ENCODE measurements around the gene CADM2.

GRCh38 chr3:84965141-84965540 lies 6.4 kb downstream of the CADM2 start:
- TF ChIP-seq POLR2A (IDR thresholded peaks at IDR 0.05; ENCODE audit: low read length) (no peak), GATA1 (IDR thresholded peaks at IDR 0.05; ENCODE audit: low read depth, low read length) (no peak)

Measured in erythroblast (primary cell).